H1 (cell line): ENCODE results near the gene CCDC137. TPM values are rescaled to one million over a fixed set of nuclear protein-coding genes. Genes with fewer than 3 reads are reported as not detected.

Experiments used
- CTCF ChIA-PET: fragments of 300-600 bp; sonication (Branson Sonifier 250); formaldehyde crosslinking; loops from one replicate; lab custom pipeline; 2021; ENCODE audit not compliant: partially characterized antibody; lab: Charles Lee
- POLR2A ChIA-PET: fragments of 300-600 bp; sonication (Branson Sonifier 250); formaldehyde crosslinking; loops from one replicate; lab custom pipeline; 2021; ENCODE audit warnings: inconsistent platforms; ENCODE audit not compliant: partially characterized antibody; lab: Charles Lee
- DNase-seq, 2 experiments: peaks; one replicate each; pipeline versions ENCODE4 v3.0.0 to v3.0.0-alpha.2; 2010 to 2022; ENCODE audit warnings: low spot score in 2 of 2, low read depth in 1 of 2, mixed read lengths in 1 of 2
- FAIRE-seq: peaks from 2 replicates; lab custom pipeline; 2011; peaks lifted over from hg19 to GRCh38; lab: Jason Lieb, UNC
- H2AFZ ChIP-seq: 2 replicates; pipeline ENCODE4 v1.8.1; 2012; ENCODE audit warnings: low read length, inconsistent platforms
- H2AK5ac ChIP-seq: 2 replicates; pipeline ENCODE4 v1.6.1; 2013; ENCODE audit warnings: low read depth, low read length
- H2BK120ac ChIP-seq: replicated peaks from 2 replicates; pipeline ENCODE3; 2013; ENCODE audit warnings: low read depth, low read length, inconsistent platforms
- H2BK12ac ChIP-seq: 2 replicates; pipeline ENCODE4 v1.6.1; 2013; ENCODE audit warnings: low read depth, low read length
- H2BK15ac ChIP-seq: 2 replicates; pipeline ENCODE4 v1.6.1; 2013; ENCODE audit warnings: low read length
- H2BK20ac ChIP-seq: 2 replicates; pipeline ENCODE4 v1.6.1; 2013; ENCODE audit warnings: low read length
- H2BK5ac ChIP-seq: 2 replicates; pipeline ENCODE4 v1.6.1; 2013; ENCODE audit warnings: low read depth, low read length
- H3K14ac ChIP-seq: 2 replicates; pipeline ENCODE4 v1.6.1; 2013; ENCODE audit warnings: inconsistent platforms; ENCODE audit not compliant: insufficient read length
- H3K18ac ChIP-seq: 2 replicates; pipeline ENCODE4 v1.6.1; 2013; ENCODE audit warnings: low read length; ENCODE audit errors: extremely low read depth
- H3K23ac ChIP-seq: 2 replicates; pipeline ENCODE4 v1.6.1; 2013; ENCODE audit warnings: inconsistent platforms; ENCODE audit not compliant: insufficient read length
- H3K23me2 ChIP-seq: 2 replicates; pipeline ENCODE4 v1.6.1; 2013; ENCODE audit warnings: low read depth, low read length
- H3K27ac ChIP-seq: 2 replicates; pipeline ENCODE4 v1.6.1; 2011; ENCODE audit warnings: low read depth, low read length, inconsistent platforms
- H3K27me3 ChIP-seq, 4 experiments: replicated peaks in 1 of 4; 1 replicate in 1 of 4; 2 replicates in 3 of 4; pipeline versions ENCODE4 v1.6.1 to v1.8.1; 2011 to 2013; ENCODE audit warnings: low read length in 3 of 4, mild to moderate bottlenecking in 3 of 4, inconsistent platforms in 2 of 4, mixed read lengths in 2 of 4, moderate library complexity in 1 of 4; ENCODE audit not compliant: control insufficient read depth in 3 of 4, insufficient read depth in 3 of 4; ENCODE audit errors: extremely low read depth in 1 of 4
- H3K36me3 ChIP-seq, 4 experiments: 2 replicates each; pipeline versions ENCODE4 v1.6.1 to v1.8.1; 2011 to 2013; ENCODE audit warnings: mild to moderate bottlenecking in 4 of 4, low read length in 3 of 4, moderate library complexity in 2 of 4, control low read depth in 1 of 4, inconsistent platforms in 1 of 4; ENCODE audit not compliant: insufficient read depth in 4 of 4, control insufficient read depth in 2 of 4
- H3K4ac ChIP-seq: replicated peaks from 2 replicates; pipeline ENCODE3; 2013; ENCODE audit warnings: low read length, low read depth, mixed read lengths, inconsistent platforms; ENCODE audit not compliant: insufficient read length
- H3K4me1 ChIP-seq, 4 experiments: replicated peaks in 1 of 4; 1 replicate in 1 of 4; 2 replicates in 3 of 4; pipeline versions ENCODE4 v1.6.1 to v1.8.1; 2011 to 2013; ENCODE audit warnings: low read length in 3 of 4, inconsistent platforms in 2 of 4, mixed read lengths in 1 of 4; ENCODE audit not compliant: insufficient read depth in 4 of 4, control insufficient read depth in 3 of 4
- H3K4me2 ChIP-seq, 2 experiments: 2 replicates each; pipeline versions ENCODE4 v1.6.1 to v1.8.1; 2011 to 2013; ENCODE audit warnings: low read depth in 2 of 2, low read length in 2 of 2, control low read depth in 1 of 2, inconsistent platforms in 1 of 2, mild to moderate bottlenecking in 1 of 2; ENCODE audit not compliant: insufficient read depth in 1 of 2
- H3K4me3 ChIP-seq, 4 experiments: fragments of 200-600, 300-600 bp in 1 of 4; sonication (generic), shearing (Covaris generic), sonication (Bioruptor Twin) in 1 of 4; 2 replicates each; pipeline versions ENCODE4 v1.5.1 to v1.8.1; 2011 to 2016; ENCODE audit warnings: low read length in 4 of 4, low read depth in 3 of 4, control low read depth in 2 of 4, inconsistent platforms in 2 of 4, mild to moderate bottlenecking in 2 of 4, mixed read lengths in 1 of 4, moderate library complexity in 1 of 4; ENCODE audit not compliant: insufficient read depth in 2 of 4; ENCODE audit errors: extremely low read depth in 1 of 4
- H3K56ac ChIP-seq: replicated peaks from 2 replicates; pipeline ENCODE3; 2013; ENCODE audit warnings: low read depth, mild to moderate bottlenecking, mixed read lengths, low read length, inconsistent platforms; ENCODE audit not compliant: insufficient read length
- H3K79me1 ChIP-seq: 2 replicates; pipeline ENCODE4 v1.6.1; 2013; ENCODE audit warnings: low read depth, low read length, control low read depth
- H3K79me2 ChIP-seq, 2 experiments: 2 replicates each; pipeline versions ENCODE4 v1.6.1 to v1.8.1; 2012 to 2013; ENCODE audit warnings: low read length in 2 of 2, mild to moderate bottlenecking in 2 of 2, inconsistent platforms in 1 of 2; ENCODE audit not compliant: insufficient read depth in 2 of 2, control insufficient read depth in 1 of 2
- H3K9ac ChIP-seq, 4 experiments: replicated peaks in 1 of 4; 1 replicate in 1 of 4; 2 replicates in 3 of 4; pipeline versions ENCODE4 v1.6.1 to v1.8.1; 2011 to 2013; ENCODE audit warnings: low read depth in 3 of 4, low read length in 3 of 4, control low read depth in 2 of 4, mild to moderate bottlenecking in 2 of 4, moderate library complexity in 2 of 4, inconsistent platforms in 1 of 4; ENCODE audit errors: extremely low read depth in 1 of 4
- H3K9me3 ChIP-seq, 2 experiments: 2 replicates each; pipeline versions ENCODE4 v1.6.1 to v1.8.1; 2012 to 2013; ENCODE audit warnings: mild to moderate bottlenecking in 2 of 2, moderate library complexity in 2 of 2, control low read depth in 1 of 2, inconsistent platforms in 1 of 2, low read depth in 1 of 2, low read length in 1 of 2, mixed read lengths in 1 of 2; ENCODE audit not compliant: insufficient read depth in 2 of 2
- H4K20me1 ChIP-seq, 2 experiments: replicated peaks in 1 of 2; 2 replicates each; pipeline versions ENCODE3 to v1.8.1; 2011 to 2013; ENCODE audit warnings: inconsistent platforms in 2 of 2, low read length in 2 of 2, mild to moderate bottlenecking in 1 of 2; ENCODE audit not compliant: insufficient read depth in 2 of 2, control insufficient read depth in 1 of 2
- H4K5ac ChIP-seq: 2 replicates; pipeline ENCODE4 v1.6.1; 2013; ENCODE audit warnings: low read length, low read depth, mixed read lengths, inconsistent platforms; ENCODE audit not compliant: insufficient read length
- H4K8ac ChIP-seq: 2 replicates; pipeline ENCODE4 v1.8.0; 2013; ENCODE audit warnings: mild to moderate bottlenecking, moderate library complexity, low read length, inconsistent platforms; ENCODE audit not compliant: insufficient read depth; ENCODE audit errors: extremely low read depth
- H4K91ac ChIP-seq: replicated peaks from 2 replicates; pipeline ENCODE3; 2013; ENCODE audit warnings: low read length, mixed read lengths, inconsistent platforms; ENCODE audit not compliant: insufficient read length
- JUND ChIP-seq: IDR thresholded peaks from 2 replicates; pipeline ENCODE4 v1.6.1; 2011; ENCODE audit warnings: mild to moderate bottlenecking, improper control_type of control experiment, low read length
- RFX5 ChIP-seq: IDR thresholded peaks from 2 replicates; pipeline ENCODE4 v1.6.1; 2011; ENCODE audit warnings: low read depth, low read length, improper control_type of control experiment, borderline replicate concordance
- SIX5 ChIP-seq: IDR thresholded peaks from 2 replicates; pipeline ENCODE4 v1.6.1; 2011; ENCODE audit warnings: mild to moderate bottlenecking, low read depth, low read length
- SP4 ChIP-seq: IDR thresholded peaks from 2 replicates; pipeline ENCODE4 v1.6.1; 2012; ENCODE audit warnings: low read length, inconsistent platforms
- TBP ChIP-seq: IDR thresholded peaks from 2 replicates; pipeline ENCODE4 v1.6.1; 2011; ENCODE audit warnings: low read depth, low read length, improper control_type of control experiment
- WGBS, 2 experiments: shearing (Covaris generic) in 1 of 2; methylation state at CpG; one replicate each; pipeline versions ENCODE4 v1.1.6 to v1.1.7; 2013 to 2015; ENCODE audit warnings: low lambda C conversion rate in 2 of 2, mixed read lengths in 2 of 2, inconsistent platforms in 1 of 2, low coverage in 1 of 2, missing lambda C conversion rate in 1 of 2; ENCODE audit not compliant: insufficient replicate concordance in 2 of 2, insufficient coverage in 1 of 2, insufficient read length in 1 of 2; ENCODE audit errors: extremely low coverage in 1 of 2, missing lambda C conversion rate in 1 of 2; 5-methylcytosine and 5-hydroxymethylcytosine counted together
- polyA plus RNA-seq, 7 experiments: library from polyadenylated mRNA; depleted of rRNA in 3 of 7; stranded (reverse) in 5 of 7; unstranded in 2 of 7; fragments of >200 nt in 5 of 7; fragments of 200-250 nt in 2 of 7; gene quantifications; 1 replicate in 5 of 7; 2 replicates in 1 of 7; 4 replicates in 1 of 7; pipeline versions ENCODE4 v1.2.1 to v1.2.3, GENCODE V29; 2011 to 2013; ENCODE audit warnings: missing spikeins in 2 of 7, mixed read lengths in 2 of 7
- total RNA-seq: library from RNA; stranded (reverse); fragmentation: NEBNext Ultra II Directional; extraction: Animal tissue kit (Norgen Biotek cat#: 25700); gene quantifications from 2 replicates; pipeline ENCODE4 v1.2.1, GENCODE V29; 2021
- TF ChIP-seq, protein P1 (sequence below), 3 experiments: IDR thresholded peaks; 1 replicate in 2 of 3; 2 replicates in 1 of 3; pipeline versions ENCODE4 v1.5.1 to v1.6.1; 2011; ENCODE audit warnings: low read length in 3 of 3, mild to moderate bottlenecking in 3 of 3, inconsistent platforms in 2 of 3, low read depth in 1 of 3, moderate library complexity in 1 of 3; ENCODE audit not compliant: insufficient read depth in 1 of 3; ENCODE audit errors: control extremely low read depth in 1 of 3

CCDC137 gene
- total and polyA plus RNA-seq, 2 of the 8 experiments (the other 6 are each of a cell fraction or from before 2014, with no cell fraction given), result 17.6 to 38.6 TPM

DNA sequence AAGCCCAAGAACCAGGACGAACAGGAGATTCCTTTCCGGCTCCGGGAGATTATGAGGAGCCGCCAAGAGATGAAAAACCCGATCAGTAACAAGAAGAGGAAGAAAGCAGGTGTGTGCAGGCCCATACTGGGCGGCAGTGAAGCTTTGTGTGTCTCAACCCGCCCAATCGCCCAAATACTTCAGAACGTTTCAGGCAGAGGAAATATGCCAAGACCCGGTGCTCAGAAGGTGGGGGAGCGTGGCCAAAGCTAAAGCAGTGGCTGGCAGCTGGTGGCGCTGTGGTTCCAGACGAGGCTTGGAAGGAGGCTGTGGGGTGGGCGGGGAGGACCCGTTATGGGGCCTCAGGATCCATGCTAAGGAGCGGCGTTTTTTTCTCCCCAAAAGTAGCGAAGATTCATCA, 1.2 kb downstream of the CCDC137 start:
- 83% methylated on average over 15 of the region's 18 CpGs; no CpG with 5 or more reads in 1 of the 2 experiments for WGBS, 2 experiments
- H3K4me2 ChIP-seq, result peak overlapping the region; percentile 18 to 64; a peak in 3 of 4 replicates
- TF ChIP-seq RFX5 (no peak), SIX5 (no peak), SP4 (no peak), JUND (no peak), TBP (no peak)
- TF ChIP-seq, protein P1, sequence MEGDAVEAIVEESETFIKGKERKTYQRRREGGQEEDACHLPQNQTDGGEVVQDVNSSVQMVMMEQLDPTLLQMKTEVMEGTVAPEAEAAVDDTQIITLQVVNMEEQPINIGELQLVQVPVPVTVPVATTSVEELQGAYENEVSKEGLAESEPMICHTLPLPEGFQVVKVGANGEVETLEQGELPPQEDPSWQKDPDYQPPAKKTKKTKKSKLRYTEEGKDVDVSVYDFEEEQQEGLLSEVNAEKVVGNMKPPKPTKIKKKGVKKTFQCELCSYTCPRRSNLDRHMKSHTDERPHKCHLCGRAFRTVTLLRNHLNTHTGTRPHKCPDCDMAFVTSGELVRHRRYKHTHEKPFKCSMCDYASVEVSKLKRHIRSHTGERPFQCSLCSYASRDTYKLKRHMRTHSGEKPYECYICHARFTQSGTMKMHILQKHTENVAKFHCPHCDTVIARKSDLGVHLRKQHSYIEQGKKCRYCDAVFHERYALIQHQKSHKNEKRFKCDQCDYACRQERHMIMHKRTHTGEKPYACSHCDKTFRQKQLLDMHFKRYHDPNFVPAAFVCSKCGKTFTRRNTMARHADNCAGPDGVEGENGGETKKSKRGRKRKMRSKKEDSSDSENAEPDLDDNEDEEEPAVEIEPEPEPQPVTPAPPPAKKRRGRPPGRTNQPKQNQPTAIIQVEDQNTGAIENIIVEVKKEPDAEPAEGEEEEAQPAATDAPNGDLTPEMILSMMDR (IDR thresholded peaks at IDR 0.05; ENCODE audit: control extremely low read depth in 1 of 3, insufficient read depth in 1 of 3, low read depth in 1 of 3, low read length in 3 of 3), result peak; percentile 35 to 60 (median 45); a peak in 3 of 4 replicates

More for the DNA sequence above, 1.2 kb downstream of the CCDC137 start:
- Histone ChIP-seq H3K9me3 (no peaks in the 10 kb centered on the region), H2BK5ac (no peak overlapping the region), H3K79me2 (peaks cover 0 to 24% of the 10 kb centered on the region in 2 experiments; a peak in 2 of 4 replicates), H2AFZ (no peak overlapping the region), H3K9ac (no peak overlapping the region), H2AK5ac (no peak overlapping the region), H2BK20ac (no peak overlapping the region), H3K36me3 (peaks cover 21 to 47% (median 38%) of the 10 kb centered on the region in 4 experiments), H4K5ac (no peak overlapping the region), H3K4ac (no peak overlapping the region), H2BK12ac (no peak overlapping the region), H4K8ac (no peak overlapping the region), H3K79me1 (peaks cover 8% of the 10 kb centered on the region), H3K4me1 (peaks cover 3 to 11% (median 8%) of the 10 kb centered on the region in 4 experiments), H3K27ac (no peak overlapping the region), H3K23me2 (peaks cover 4% of the 10 kb centered on the region; the same call in 1 of the 2 replicates), H3K23ac (no peak overlapping the region), H4K20me1 (peaks cover 8 to 15% of the 10 kb centered on the region in 2 experiments), H2BK120ac (no peak overlapping the region), H4K91ac (no peak overlapping the region), H3K56ac (no peak overlapping the region), H3K27me3 (no peaks in the 10 kb centered on the region), H3K14ac (no peak overlapping the region), H3K4me3 (peak overlapping the region in 2 of 4 experiments; percentile 10 to 88; a peak in 2 of 8 replicates), H3K18ac (no peak overlapping the region), H2BK15ac (no peak overlapping the region)
- DNase-seq, result no peak
- no peak for FAIRE-seq
- ChIA-PET CTCF (interaction anchor here (0.8 to 2.2 kb wide), 9 partner anchors 11 to 38 kb away, joined by 3 to 10 read pairs (median 4); partner anchors contain the start of genes MRPL12 and PDE6G), POLR2A (interaction anchor here (0.9 to 9.3 kb wide), 9 partner anchors 8 to 39 kb away, joined by 3 to 65 read pairs (median 5); partner anchors contain the start of genes ARL16, HGS and MRPL12)
